HG02759 (cell line): ENCODE data around the gene OXA1L.
"Not testable (repeated sequence)": the region's sequence is repeated elsewhere in the genome, so short reads cannot be mapped to it uniquely, and the experiment has no call there.

Source experiments
- ATAC-seq: cut with Tn5 transposase; IDR thresholded peaks from one replicate; pipeline ENCODE4 v1.9.1; 2021; ENCODE audit warnings: mild to moderate bottlenecking, moderate library complexity; ENCODE audit not compliant: unreplicated experiment

OXA1L gene

GRCh38 chr14:22768947-22769346 is 2.5 kb downstream of the OXA1L start:
- ATAC-seq = no peak

GRCh38 chr14:22769369-22769768 is 2.9 kb downstream of the OXA1L start:
- no peak for ATAC-seq

GRCh38 chr14:22770481-22771187 is 4.1 kb downstream of the OXA1L start:
- ATAC-seq = no peak

GRCh38 chr14:22772725-22773124 is 6.2 kb downstream of the OXA1L start:
- ATAC-seq = no peak

- ATAC-seq = no peak
Measured at GRCh38 chr14:22773162-22774010, 6.9 kb downstream of the OXA1L start.

- no peak for ATAC-seq
Measured at GRCh38 chr14:22774011-22774706, 7.7 kb downstream of the OXA1L start.

GRCh38 chr14:22776215-22776614 is 9.7 kb downstream of the OXA1L start:
- no peak for ATAC-seq

- ATAC-seq = not testable (repeated sequence)
Measured at GRCh38 chr14:22776849-22777248, 10.4 kb downstream of the OXA1L start.

- ATAC-seq = no peak
Measured at GRCh38 chr14:22778084-22778483, 11.6 kb downstream of the OXA1L start.

GRCh38 chr14:22780105-22780679 is 13.7 kb downstream of the OXA1L start:
- ATAC-seq = no peak

GRCh38 chr14:22780941-22781300 is 14.4 kb downstream of the OXA1L start:
- ATAC-seq = no peak

- ATAC-seq = no peak
Measured at GRCh38 chr14:22781301-22781991, 15.0 kb downstream of the OXA1L start.

- no peak for ATAC-seq
Measured at GRCh38 chr14:22786685-22787084, 20.2 kb downstream of the OXA1L start.

GRCh38 chr14:22791301-22791700 is 24.8 kb downstream of the OXA1L start:
- no peak for ATAC-seq

GRCh38 chr14:22792158-22792557 is 25.7 kb downstream of the OXA1L start:
- no peak for ATAC-seq

- not testable (repeated sequence) for ATAC-seq
Measured at GRCh38 chr14:22793550-22793949, 27.1 kb downstream of the OXA1L start.

GRCh38 chr14:22793976-22794375 is 27.5 kb downstream of the OXA1L start:
- no peak for ATAC-seq

- peak; percentile 47 for ATAC-seq
Measured at GRCh38 chr14:22794551-22794951, 28.1 kb downstream of the OXA1L start.

GRCh38 chr14:22796087-22796707 is 29.7 kb downstream of the OXA1L start:
- ATAC-seq = peak; percentile 65
